Measurements from ENCODE around the gene CD200R1L.
A peak's percentile ranks its signal among the peaks of the same experiment; 100 is the strongest.

The CD200R1L gene

GRCh38 chr3:112889357-112889756 is 42.7 kb upstream of the CD200R1L start:
- Histone ChIP-seq H3K27ac (ENCODE audit: extremely low read depth, low read depth, low read length) (no peak overlapping the region), H3K9me3 (ENCODE audit: control insufficient read depth, insufficient read depth, low read depth, low read length) (no peaks in the 10 kb centered on the region), H3K4me3 (ENCODE audit: low read depth, low read length) (no peak overlapping the region), H3K36me3 (ENCODE audit: control insufficient read depth in 2 of 2, insufficient read depth in 1 of 2, low read length in 2 of 2) (no peaks in the 10 kb centered on the region), H3K4me1 (ENCODE audit: control insufficient read depth, insufficient read depth, low read length) (no peaks in the 10 kb centered on the region)
- ChIA-PET CTCF (no interaction called here), POLR2A (no interaction called here)
- TF ChIP-seq ZNF157 (tag by site-specific recombination; IDR thresholded peaks at IDR 0.05) (no peak), ZIC2 (tag by site-specific recombination; IDR thresholded peaks at IDR 0.05) (peak; percentile 28; the same call in 1 of the 2 replicates), ZSCAN5A (tag by site-specific recombination; IDR thresholded peaks at IDR 0.05) (no peak), ZNF433 (tag by site-specific recombination; IDR thresholded peaks at IDR 0.05; ENCODE audit: low read depth) (no peak), ZNF704 (tag by site-specific recombination; IDR thresholded peaks at IDR 0.05) (no peak), ZNF670 (tag by site-specific recombination; IDR thresholded peaks at IDR 0.05; ENCODE audit: low read depth) (no peak), GLIS1 (tag by site-specific recombination; IDR thresholded peaks at IDR 0.05) (peak; percentile 70)

- Histone ChIP-seq H3K27ac (ENCODE audit: extremely low read depth, low read depth, low read length) (no peak overlapping the region), H3K9me3 (ENCODE audit: control insufficient read depth, insufficient read depth, low read depth, low read length) (no peaks in the 10 kb centered on the region), H3K4me1 (ENCODE audit: control insufficient read depth, insufficient read depth, low read length) (no peaks in the 10 kb centered on the region), H3K4me3 (ENCODE audit: low read depth, low read length) (no peak overlapping the region), H3K36me3 (ENCODE audit: control insufficient read depth in 2 of 2, insufficient read depth in 1 of 2, low read length in 2 of 2) (no peaks in the 10 kb centered on the region)
- ChIA-PET CTCF (interaction anchor here (0.6 kb wide), 1 partner anchor 86 kb away, joined by 3 read pairs; no protein-coding TSS in a partner anchor), POLR2A (no interaction called here)
- TF ChIP-seq ZNF423 (tag by site-specific recombination; IDR thresholded peaks at IDR 0.05) (no peak), ZNF777 (tag by site-specific recombination; IDR thresholded peaks at IDR 0.05; ENCODE audit: borderline replicate concordance) (no peak), ZNF324 (tag by site-specific recombination; IDR thresholded peaks at IDR 0.05) (no peak), ZNF354C (tag by site-specific recombination; IDR thresholded peaks at IDR 0.05; ENCODE audit: borderline replicate concordance, low read depth) (no peak), ZNF639 (tag by site-specific recombination; IDR thresholded peaks at IDR 0.05) (no peak)
These were observed 41.9 kb upstream of the CD200R1L start for GRCh38 chr3:112888381-112889085.

- POLR2A ChIA-PET: no interaction called here
- CTCF ChIA-PET: no interaction called here
- H3K4me3 ChIP-seq (ENCODE audit: low read depth, low read length): no peak overlapping the region
- H3K9me3 ChIP-seq (ENCODE audit: control insufficient read depth, insufficient read depth, low read depth, low read length): no peaks in the 10 kb centered on the region
- no peaks in the 10 kb centered on the region for H3K4me1 ChIP-seq (ENCODE audit: control insufficient read depth, insufficient read depth, low read length)
- H3K36me3 ChIP-seq (ENCODE audit: control insufficient read depth in 2 of 2, insufficient read depth in 1 of 2, low read length in 2 of 2): no peaks in the 10 kb centered on the region
- H3K27ac ChIP-seq (ENCODE audit: extremely low read depth, low read depth, low read length): no peak overlapping the region
- TF ChIP-seq OVOL3 (tag by site-specific recombination; IDR thresholded peaks at IDR 0.05): no peak
- no peak for TF ChIP-seq GLI2 (tag by site-specific recombination; IDR thresholded peaks at IDR 0.05; ENCODE audit: borderline replicate concordance, low read depth)
- TF ChIP-seq ZNF335 (tag by site-specific recombination; conservative IDR thresholded peaks at IDR 0.05): no peak
- no peak for TF ChIP-seq ZNF473 (tag by site-specific recombination; IDR thresholded peaks at IDR 0.05)
- TF ChIP-seq ZNF660 (tag by site-specific recombination; IDR thresholded peaks at IDR 0.05): no peak
- no peak for TF ChIP-seq ZNF777 (tag by site-specific recombination; IDR thresholded peaks at IDR 0.05; ENCODE audit: borderline replicate concordance)
- no peak for TF ChIP-seq ZNF16 (tag by site-specific recombination; IDR thresholded peaks at IDR 0.05; ENCODE audit: low read depth)
- no peak for TF ChIP-seq ZNF292 (tag by site-specific recombination; IDR thresholded peaks at IDR 0.05; ENCODE audit: borderline replicate concordance, low read depth)
- TF ChIP-seq ZNF239 (tag by site-specific recombination; IDR thresholded peaks at IDR 0.05): no peak
- no peak for TF ChIP-seq YY1 (tag by site-specific recombination; IDR thresholded peaks at IDR 0.05)
- TF ChIP-seq ZNF580 (tag by site-specific recombination; IDR thresholded peaks at IDR 0.05): no peak
- no peak for TF ChIP-seq TCF7L2 (IDR thresholded peaks at IDR 0.05; ENCODE audit: borderline replicate concordance, low read depth, low read length)
- no peak for TF ChIP-seq ZNF530 (tag by site-specific recombination; IDR thresholded peaks at IDR 0.05; ENCODE audit: low read depth)
These were observed 38.1 kb upstream of the CD200R1L start for GRCh38 chr3:112884678-112885290.
